HEK293T (cell line): ENCODE measurements around the gene PDE4B.

Source experiments
- ARNT ChIP-seq: fragments of 450-650 bp; IDR thresholded peaks from 2 replicates; pipeline ENCODE4 v1.6.1; 2017; ENCODE audit warnings: mild to moderate bottlenecking
- BHLHE40 ChIP-seq: fragments of 450-650 bp; IDR thresholded peaks from 2 replicates; pipeline ENCODE4 v1.6.1; 2016; ENCODE audit warnings: mild to moderate bottlenecking, moderate library complexity, borderline replicate concordance
- CTBP1 ChIP-seq: fragments of 450-650 bp; IDR thresholded peaks from 2 replicates; pipeline ENCODE4 v1.6.1; 2016; ENCODE audit warnings: borderline replicate concordance
- ELF4 ChIP-seq: fragments of 450-650 bp; IDR thresholded peaks from 2 replicates; pipeline ENCODE4 v1.6.1; 2017; ENCODE audit warnings: antibody characterized with exemption
- FOXA1 ChIP-seq: fragments of 450-650 bp; IDR thresholded peaks from 2 replicates; pipeline ENCODE4 v1.6.1; 2016; ENCODE audit warnings: mild to moderate bottlenecking
- FOXK2 ChIP-seq: fragments of 450-650 bp; IDR thresholded peaks from 2 replicates; pipeline ENCODE4 v1.6.1; 2016; ENCODE audit warnings: mild to moderate bottlenecking
- FOXM1 ChIP-seq: fragments of 450-650 bp; IDR thresholded peaks from 2 replicates; pipeline ENCODE4 v1.6.1; 2017; ENCODE audit warnings: mild to moderate bottlenecking, borderline replicate concordance
- HDGF ChIP-seq: fragments of 450-650 bp; IDR thresholded peaks from 2 replicates; pipeline ENCODE4 v1.6.1; 2017; ENCODE audit warnings: antibody characterized with exemption, borderline replicate concordance
- L3MBTL2 ChIP-seq: fragments of 450-650 bp; conservative IDR thresholded peaks from 2 replicates; pipeline ENCODE4 v1.6.1; 2016; ENCODE audit warnings: mild to moderate bottlenecking
- LEF1 ChIP-seq: fragments of 450-650 bp; IDR thresholded peaks from 2 replicates; pipeline ENCODE4 v1.6.1; 2017; ENCODE audit warnings: mild to moderate bottlenecking, borderline replicate concordance
- PKNOX1 ChIP-seq: fragments of 450-650 bp; IDR thresholded peaks from 2 replicates; pipeline ENCODE4 v1.6.1; 2016
- SP1 ChIP-seq: fragments of 450-650 bp; IDR thresholded peaks from 2 replicates; pipeline ENCODE4 v1.6.1; 2017
- TARDBP ChIP-seq: fragments of 450-650 bp; IDR thresholded peaks from 2 replicates; pipeline ENCODE4 v1.6.1; 2016

GRCh38 chr1:66302815-66303214 lies 510.1 kb downstream of the PDE4B start:
- TF ChIP-seq ARNT (no peak), CTBP1 (no peak), ELF4 (no peak), SP1 (no peak), BHLHE40 (no peak), FOXM1 (no peak), HDGF (no peak), FOXK2 (no peak), L3MBTL2 (no peak), PKNOX1 (no peak), FOXA1 (no peak), LEF1 (no peak), TARDBP (no peak)
